ENCODE data around the gene QSOX2.

Gene QSOX2

DNA sequence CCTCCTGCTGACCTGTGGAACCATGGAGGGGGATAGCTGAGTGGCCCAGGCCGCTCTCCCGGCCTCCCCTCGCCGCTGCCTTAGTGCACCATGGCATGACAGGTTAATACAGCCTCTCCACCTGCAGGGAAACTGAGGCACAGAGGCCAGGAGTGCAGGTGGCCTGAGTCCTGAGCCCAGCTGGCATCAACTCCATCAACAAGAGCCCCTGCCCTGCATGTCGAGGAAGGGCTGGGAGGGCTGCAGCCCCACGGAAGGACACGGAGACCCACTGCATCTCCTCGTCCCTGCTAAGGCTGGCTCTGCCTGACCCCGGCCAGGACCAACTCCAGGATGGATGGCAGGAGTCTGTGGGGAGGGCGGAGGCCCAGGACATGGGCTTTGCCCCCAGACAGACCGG is 31.1 kb upstream of the QSOX2 start:
- DNase-seq (ENCODE audit: extremely low read depth, low read depth) = no peak
- TF ChIP-seq, protein P1, sequence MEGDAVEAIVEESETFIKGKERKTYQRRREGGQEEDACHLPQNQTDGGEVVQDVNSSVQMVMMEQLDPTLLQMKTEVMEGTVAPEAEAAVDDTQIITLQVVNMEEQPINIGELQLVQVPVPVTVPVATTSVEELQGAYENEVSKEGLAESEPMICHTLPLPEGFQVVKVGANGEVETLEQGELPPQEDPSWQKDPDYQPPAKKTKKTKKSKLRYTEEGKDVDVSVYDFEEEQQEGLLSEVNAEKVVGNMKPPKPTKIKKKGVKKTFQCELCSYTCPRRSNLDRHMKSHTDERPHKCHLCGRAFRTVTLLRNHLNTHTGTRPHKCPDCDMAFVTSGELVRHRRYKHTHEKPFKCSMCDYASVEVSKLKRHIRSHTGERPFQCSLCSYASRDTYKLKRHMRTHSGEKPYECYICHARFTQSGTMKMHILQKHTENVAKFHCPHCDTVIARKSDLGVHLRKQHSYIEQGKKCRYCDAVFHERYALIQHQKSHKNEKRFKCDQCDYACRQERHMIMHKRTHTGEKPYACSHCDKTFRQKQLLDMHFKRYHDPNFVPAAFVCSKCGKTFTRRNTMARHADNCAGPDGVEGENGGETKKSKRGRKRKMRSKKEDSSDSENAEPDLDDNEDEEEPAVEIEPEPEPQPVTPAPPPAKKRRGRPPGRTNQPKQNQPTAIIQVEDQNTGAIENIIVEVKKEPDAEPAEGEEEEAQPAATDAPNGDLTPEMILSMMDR (IDR thresholded peaks at IDR 0.05; ENCODE audit: low read depth, low read length, missing control alignments) = no peak
- no peak overlapping the region for H3K4me3 ChIP-seq (replicated peaks; ENCODE audit: low read depth, low read length)

DNA sequence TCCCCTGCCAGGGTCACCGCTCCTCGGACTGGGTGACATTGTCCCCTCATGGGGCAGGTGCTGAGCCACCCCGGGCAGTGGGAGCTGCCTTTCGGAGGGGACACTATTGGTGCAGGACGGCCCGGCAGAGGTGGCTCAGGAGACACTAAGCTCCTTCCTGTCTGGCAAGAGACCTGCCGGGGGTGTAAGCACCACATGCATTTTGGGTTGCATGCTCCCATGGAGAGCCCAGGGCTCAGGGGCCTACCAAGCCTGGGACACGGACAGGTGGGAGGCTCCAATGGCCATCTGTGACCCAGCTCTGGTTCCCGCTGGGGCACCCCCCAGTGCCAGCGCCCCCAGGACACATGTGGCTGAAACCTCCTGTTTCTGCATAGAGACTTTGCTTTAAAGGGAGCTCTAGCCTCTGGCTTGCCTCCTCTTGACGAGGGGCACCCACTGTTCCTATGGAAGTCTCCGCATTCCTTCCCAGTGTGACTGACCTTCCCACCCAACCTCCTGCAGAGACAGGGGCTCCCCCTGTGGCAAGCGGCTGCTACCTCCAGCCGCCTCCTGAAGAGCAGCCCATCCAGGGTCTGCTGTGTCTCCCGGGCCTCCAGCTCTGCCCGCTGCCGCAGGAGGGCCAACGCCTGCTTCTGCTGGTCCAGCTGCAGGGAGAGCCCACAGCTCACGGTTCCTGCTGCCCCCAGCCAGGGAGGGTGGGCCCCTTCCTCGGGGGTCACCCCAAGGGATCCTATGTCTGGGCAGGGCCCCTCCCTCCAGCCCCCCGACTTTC is 30.2 kb upstream of the QSOX2 start:
- TF ChIP-seq, protein P1 (IDR thresholded peaks at IDR 0.05; ENCODE audit: low read depth, low read length, missing control alignments) = no peak
- no peak overlapping the region for H3K4me3 ChIP-seq (replicated peaks; ENCODE audit: low read depth, low read length)
- DNase-seq (ENCODE audit: extremely low read depth, low read depth) = no peak

DNA sequence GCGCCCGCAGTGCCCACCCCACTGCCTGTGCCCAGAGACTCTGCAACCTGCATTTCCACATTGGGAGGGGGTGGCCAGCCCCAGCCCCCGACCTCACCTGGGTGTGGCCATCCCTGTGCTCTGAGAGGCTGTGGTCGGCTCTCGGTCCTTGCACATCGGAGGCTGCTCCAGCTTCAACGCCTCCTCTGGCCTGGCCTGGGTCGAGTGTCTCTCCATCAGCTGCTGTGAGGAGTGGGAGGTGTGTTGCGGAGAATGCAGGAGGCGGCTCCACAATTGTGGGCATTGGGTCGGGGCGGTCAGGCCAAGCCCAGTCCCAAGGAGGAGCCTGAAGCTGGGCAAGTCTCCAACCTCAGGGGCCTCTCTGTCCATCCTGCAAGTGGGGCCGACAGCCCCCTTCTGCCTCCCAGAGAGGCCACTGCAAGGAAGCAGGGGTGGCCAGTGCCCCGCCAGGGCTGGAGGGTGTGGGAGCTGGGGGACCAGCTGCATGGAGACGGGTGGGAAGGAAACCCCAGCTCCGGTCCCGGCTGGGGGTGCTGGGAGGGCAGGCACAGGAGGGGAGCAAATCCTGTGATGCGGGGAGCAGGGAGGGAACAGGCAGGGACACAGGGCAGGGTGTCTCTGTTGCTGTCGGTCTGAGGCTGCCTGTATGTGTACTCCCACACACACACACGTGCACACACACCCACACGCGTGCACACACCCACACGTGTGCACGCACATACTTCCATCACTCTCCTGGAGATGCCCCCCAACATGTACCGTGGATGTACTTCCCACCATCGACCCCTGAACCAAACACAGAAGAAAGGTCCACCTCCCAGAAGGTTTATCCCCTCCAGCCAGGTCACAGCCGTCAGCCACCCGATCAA is 29.4 kb upstream of the QSOX2 start:
- no peak for DNase-seq (ENCODE audit: extremely low read depth, low read depth)
- TF ChIP-seq, protein P1 (IDR thresholded peaks at IDR 0.05; ENCODE audit: low read depth, low read length, missing control alignments) = no peak
- no peak overlapping the region for H3K4me3 ChIP-seq (replicated peaks; ENCODE audit: low read depth, low read length)

DNA sequence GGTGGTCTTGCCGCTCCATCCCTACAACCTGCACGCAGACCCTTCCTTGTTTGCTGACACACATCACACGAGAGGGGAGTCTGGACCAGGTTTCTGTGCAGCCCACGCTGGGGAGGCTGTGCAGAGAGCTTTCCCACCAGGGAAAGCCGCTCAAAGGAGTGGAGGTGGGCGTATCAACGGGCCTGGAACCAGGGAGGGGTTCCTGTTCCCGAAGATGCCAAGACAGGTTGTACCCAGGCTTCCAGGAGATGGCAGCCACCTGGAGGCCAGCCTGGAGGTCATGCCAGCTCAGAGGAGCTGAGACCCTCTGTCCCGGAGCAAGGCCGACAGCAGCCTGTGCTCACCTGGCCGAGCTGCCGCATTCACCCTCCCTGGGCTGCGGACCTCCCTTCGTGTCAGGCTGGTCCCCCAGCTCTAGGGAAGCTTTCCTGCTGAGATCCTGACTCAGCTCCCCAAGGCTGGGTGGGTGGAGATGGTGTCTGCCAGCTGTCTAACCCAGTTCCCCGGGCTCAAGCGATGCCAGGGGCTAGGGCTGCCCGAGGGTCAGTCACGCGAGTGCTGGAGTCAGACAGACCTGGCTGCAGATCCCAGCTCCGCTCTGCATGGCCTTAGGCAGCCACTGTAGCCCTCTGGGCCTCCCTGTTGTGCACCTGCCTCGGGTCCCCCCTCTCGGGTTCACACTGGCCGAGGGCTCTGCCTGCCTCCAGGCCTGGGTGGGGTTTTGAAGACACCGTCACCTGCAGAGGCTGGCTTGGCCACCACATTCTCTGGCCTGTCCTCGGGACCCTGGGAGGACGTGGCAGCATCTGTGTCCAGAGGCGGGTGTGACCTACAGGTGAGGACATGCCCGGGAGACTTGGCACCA is 28.5 kb upstream of the QSOX2 start:
- TF ChIP-seq, protein P1 (IDR thresholded peaks at IDR 0.05; ENCODE audit: low read depth, low read length, missing control alignments) = no peak
- DNase-seq (ENCODE audit: extremely low read depth, low read depth) = no peak
- no peak overlapping the region for H3K4me3 ChIP-seq (replicated peaks; ENCODE audit: low read depth, low read length)

DNA sequence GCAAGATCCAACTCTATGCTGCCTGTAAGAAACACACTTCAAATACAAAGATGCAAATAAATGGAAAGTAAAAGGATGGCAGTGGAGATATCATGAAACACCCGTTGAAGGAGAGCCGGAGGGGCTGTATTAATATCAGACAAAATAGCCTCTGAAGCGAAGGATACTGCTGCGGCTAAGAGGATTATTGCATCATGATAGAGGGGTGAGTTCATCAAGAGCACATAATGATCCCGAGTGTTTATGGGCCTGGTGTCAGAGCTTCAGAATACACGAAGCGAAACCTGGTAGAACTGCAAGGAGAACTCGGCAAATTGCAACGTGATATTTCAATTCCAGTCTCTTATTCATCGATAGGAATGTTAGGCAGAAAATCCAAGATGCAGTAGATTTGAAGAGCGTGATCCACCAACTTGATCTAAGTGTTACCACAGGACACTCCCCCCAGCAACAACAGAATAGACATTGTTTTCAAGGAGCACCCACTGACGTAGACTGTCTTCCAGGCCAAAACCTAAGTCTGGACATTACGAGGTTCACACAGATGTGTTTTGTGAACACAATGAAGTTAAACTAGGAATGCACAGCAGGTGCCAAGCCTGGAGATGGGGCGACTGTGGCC is 27.7 kb upstream of the QSOX2 start:
- no peak for DNase-seq (ENCODE audit: extremely low read depth, low read depth)
- H3K4me3 ChIP-seq (replicated peaks; ENCODE audit: low read depth, low read length) = no peak overlapping the region
- TF ChIP-seq, protein P1 (IDR thresholded peaks at IDR 0.05; ENCODE audit: low read depth, low read length, missing control alignments) = no peak

DNA sequence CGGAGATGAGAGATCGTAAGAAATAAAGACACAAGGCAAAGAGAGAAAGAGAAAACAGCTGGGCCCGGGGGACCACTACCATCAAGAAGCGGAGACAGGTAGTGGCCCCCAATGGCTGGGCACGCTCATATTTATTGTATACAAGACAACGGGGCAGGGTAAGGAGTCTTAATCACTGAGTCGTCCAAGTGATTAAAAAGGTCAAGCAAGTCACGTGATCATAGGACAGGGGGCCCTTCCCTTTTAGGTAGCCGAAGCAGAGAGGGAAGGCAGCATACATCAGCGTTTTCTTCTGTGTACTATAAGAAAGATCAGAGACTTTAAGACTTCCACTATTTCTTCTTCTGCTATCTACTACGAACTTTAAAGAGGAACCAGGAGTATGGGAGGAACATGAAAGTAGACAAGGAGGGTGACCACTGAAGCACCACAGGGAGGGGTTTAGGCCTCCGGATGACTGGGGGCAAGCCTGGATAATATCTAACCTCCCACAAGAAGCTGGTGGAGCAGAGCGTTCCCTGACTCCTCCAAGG is 24.6 kb upstream of the QSOX2 start:
- DNase-seq (ENCODE audit: extremely low read depth, low read depth) = no peak
- TF ChIP-seq, protein P1 (IDR thresholded peaks at IDR 0.05; ENCODE audit: low read depth, low read length, missing control alignments) = no peak
- H3K4me3 ChIP-seq (replicated peaks; ENCODE audit: low read depth, low read length) = no peak overlapping the region

Measured in HFF-Myc (cell line).